OCI-LY1 (cell line): Measurements from ENCODE around the gene CFAP251.

Experiments
- H2AFZ ChIP-seq: fragments of 200-600 bp; sonication (generic), shearing (Covaris generic); 2 replicates; pipeline ENCODE4 v1.6.0; 2014; ENCODE audit warnings: antibody characterized with exemption, mild to moderate bottlenecking, low read length
- H3F3A ChIP-seq: fragments of 200-600 bp; sonication (generic), shearing (Covaris generic); 2 replicates; pipeline ENCODE4 v1.6.0; 2014; ENCODE audit warnings: mild to moderate bottlenecking, antibody characterized with exemption, low read length, moderate library complexity; ENCODE audit not compliant: insufficient read depth
- H3K27ac ChIP-seq: fragments of 200-600 bp; sonication (generic); 2 replicates; pipeline ENCODE4 v1.5.1; 2014; ENCODE audit warnings: low read length, mixed run types, mild to moderate bottlenecking, low read depth; ENCODE audit not compliant: poor library complexity, severe bottlenecking
- H3K27me3 ChIP-seq: fragments of 200-600 bp; sonication (generic); 2 replicates; pipeline ENCODE4 v1.6.0; 2014; ENCODE audit warnings: antibody characterized with exemption, mild to moderate bottlenecking, low read length, moderate library complexity; ENCODE audit not compliant: insufficient read depth
- H3K36me3 ChIP-seq: fragments of 200-600 bp; sonication (generic); 2 replicates; pipeline ENCODE4 v1.6.1; 2014; ENCODE audit warnings: mild to moderate bottlenecking, antibody characterized with exemption, low read length, moderate library complexity, mixed read lengths; ENCODE audit not compliant: insufficient read depth
- H3K4me1 ChIP-seq: fragments of 200-600 bp; sonication (generic); 2 replicates; pipeline ENCODE4 v1.5.1; 2014; ENCODE audit warnings: mild to moderate bottlenecking, low read length, moderate library complexity; ENCODE audit not compliant: insufficient read depth, severe bottlenecking
- H3K4me2 ChIP-seq: fragments of 200-600 bp; sonication (generic), shearing (Covaris generic); 2 replicates; pipeline ENCODE4 v1.6.1; 2014; ENCODE audit warnings: low read length
- H3K4me3 ChIP-seq: fragments of 200-600 bp; sonication (generic); 2 replicates; pipeline ENCODE4 v1.5.1; 2014; ENCODE audit warnings: low read length, low read depth, mild to moderate bottlenecking, mixed read lengths; ENCODE audit not compliant: poor library complexity, severe bottlenecking
- H3K79me2 ChIP-seq: fragments of 200-600 bp; shearing (Covaris generic); 2 replicates; pipeline ENCODE4 v1.6.1; 2016; ENCODE audit warnings: mixed run types, low read length, mixed read lengths; ENCODE audit not compliant: insufficient read depth
- H3K9ac ChIP-seq: fragments of 200-600 bp; sonication (generic), shearing (Covaris generic); 2 replicates; pipeline ENCODE4 v1.6.1; 2014; ENCODE audit warnings: mild to moderate bottlenecking, low read length, mixed read lengths
- H3K9me2 ChIP-seq: fragments of 200-600 bp; sonication (generic), shearing (Covaris generic); 2 replicates; pipeline ENCODE4 v1.6.1; 2014; ENCODE audit warnings: low read depth, mild to moderate bottlenecking, low read length, mixed read lengths
- H3K9me3 ChIP-seq: fragments of 200-600 bp; shearing (Covaris generic); 2 replicates; pipeline ENCODE4 v1.6.1; 2014; ENCODE audit warnings: low read length, mixed read lengths
- H4K20me1 ChIP-seq: fragments of 200-600 bp; sonication (generic), shearing (Covaris generic); 2 replicates; pipeline ENCODE4 v1.6.0; 2016; ENCODE audit warnings: mild to moderate bottlenecking, low read length; ENCODE audit not compliant: insufficient read depth
- EZH2 ChIP-seq: fragments of 200-600 bp; sonication (generic), shearing (Covaris generic); IDR thresholded peaks from 2 replicates; pipeline ENCODE4 v1.8.0; 2017; ENCODE audit warnings: borderline replicate concordance, mixed run types, mild to moderate bottlenecking, antibody characterized with exemption, low read length, moderate library complexity, mixed read lengths
- TF ChIP-seq, protein P1 (sequence below): fragments of 200-600 bp; sonication (generic), shearing (Covaris generic); IDR thresholded peaks from 2 replicates; pipeline ENCODE4 v1.5.1; 2017; ENCODE audit warnings: mild to moderate bottlenecking, antibody characterized with exemption, low read length, moderate library complexity, mixed read lengths

Gene CFAP251

DNA sequence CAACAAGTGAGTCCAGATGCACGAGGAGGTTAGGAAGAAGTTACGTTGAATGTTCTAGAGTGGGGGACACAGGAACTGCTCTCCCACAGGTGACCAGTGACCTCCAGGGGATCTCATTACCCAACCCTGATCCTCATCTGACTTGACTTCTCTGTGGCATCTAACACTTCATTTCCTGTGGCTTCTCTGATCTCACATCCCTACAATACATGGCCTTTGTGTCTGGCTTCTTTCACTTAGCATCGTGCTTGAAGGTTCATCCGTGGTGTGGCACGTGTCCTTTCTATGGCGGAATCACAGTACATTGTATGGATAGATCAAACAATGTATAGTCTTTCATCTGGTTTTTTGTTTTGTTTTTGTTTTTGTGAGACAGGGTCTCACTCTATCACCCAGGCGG lies 19.3 kb downstream of the CFAP251 start:
- no peaks in the 10 kb centered on the region for H3K9me2 ChIP-seq
- no peak overlapping the region for H3K27ac ChIP-seq
- H3K36me3 ChIP-seq: 0 out of 2 replicates have a peak, but pooled peaks cover 13% of the 10 kb centered on the region
- no peaks in the 10 kb centered on the region for H3K79me2 ChIP-seq
- TF ChIP-seq, protein P1, sequence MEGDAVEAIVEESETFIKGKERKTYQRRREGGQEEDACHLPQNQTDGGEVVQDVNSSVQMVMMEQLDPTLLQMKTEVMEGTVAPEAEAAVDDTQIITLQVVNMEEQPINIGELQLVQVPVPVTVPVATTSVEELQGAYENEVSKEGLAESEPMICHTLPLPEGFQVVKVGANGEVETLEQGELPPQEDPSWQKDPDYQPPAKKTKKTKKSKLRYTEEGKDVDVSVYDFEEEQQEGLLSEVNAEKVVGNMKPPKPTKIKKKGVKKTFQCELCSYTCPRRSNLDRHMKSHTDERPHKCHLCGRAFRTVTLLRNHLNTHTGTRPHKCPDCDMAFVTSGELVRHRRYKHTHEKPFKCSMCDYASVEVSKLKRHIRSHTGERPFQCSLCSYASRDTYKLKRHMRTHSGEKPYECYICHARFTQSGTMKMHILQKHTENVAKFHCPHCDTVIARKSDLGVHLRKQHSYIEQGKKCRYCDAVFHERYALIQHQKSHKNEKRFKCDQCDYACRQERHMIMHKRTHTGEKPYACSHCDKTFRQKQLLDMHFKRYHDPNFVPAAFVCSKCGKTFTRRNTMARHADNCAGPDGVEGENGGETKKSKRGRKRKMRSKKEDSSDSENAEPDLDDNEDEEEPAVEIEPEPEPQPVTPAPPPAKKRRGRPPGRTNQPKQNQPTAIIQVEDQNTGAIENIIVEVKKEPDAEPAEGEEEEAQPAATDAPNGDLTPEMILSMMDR: no peak
- TF ChIP-seq EZH2: no peak
- no peak overlapping the region for H3K4me2 ChIP-seq
- no peaks in the 10 kb centered on the region for H3K27me3 ChIP-seq
- H3K4me1 ChIP-seq: peaks cover 7% of the 10 kb centered on the region
- H3K4me3 ChIP-seq: no peak overlapping the region
- no peaks in the 10 kb centered on the region for H3F3A ChIP-seq
- no peaks in the 10 kb centered on the region for H3K9me3 ChIP-seq
- H3K9ac ChIP-seq: no peak overlapping the region
- no peaks in the 10 kb centered on the region for H4K20me1 ChIP-seq
- no peak overlapping the region for H2AFZ ChIP-seq

DNA sequence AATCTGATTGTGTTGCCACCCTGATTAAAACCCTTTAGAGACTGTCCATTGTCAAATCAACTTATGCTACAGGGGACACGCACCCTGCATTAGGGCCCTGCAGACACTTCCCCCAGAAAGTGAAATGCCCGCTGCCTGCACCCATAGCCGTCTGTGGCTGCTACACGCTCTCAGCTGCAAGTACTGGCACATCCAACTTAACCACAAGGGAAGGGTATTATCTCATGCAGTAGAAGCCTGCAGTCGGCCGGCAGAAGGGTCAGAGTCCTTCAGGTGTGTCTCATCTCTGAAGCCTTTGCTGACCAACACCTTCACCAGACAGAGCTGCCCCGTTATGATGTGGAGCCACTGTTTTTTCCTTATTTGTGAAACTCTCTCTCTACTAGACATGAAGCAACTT lies 20.8 kb downstream of the CFAP251 start:
- Histone ChIP-seq H3K4me2 (no peak overlapping the region; the same call in 1 of the 2 replicates), H2AFZ (no peak overlapping the region), H3K4me1 (peaks cover 7% of the 10 kb centered on the region), H3K79me2 (no peaks in the 10 kb centered on the region), H3K27ac (no peak overlapping the region), H4K20me1 (no peaks in the 10 kb centered on the region), H3K9ac (no peak overlapping the region), H3K27me3 (no peaks in the 10 kb centered on the region), H3K9me3 (no peaks in the 10 kb centered on the region), H3K9me2 (no peaks in the 10 kb centered on the region), H3K4me3 (no peak overlapping the region), H3F3A (no peaks in the 10 kb centered on the region), H3K36me3 (peaks cover 17% of the 10 kb centered on the region; the same call in 1 of the 2 replicates)
- TF ChIP-seq, protein P1: no peak
- TF ChIP-seq EZH2: no peak

DNA sequence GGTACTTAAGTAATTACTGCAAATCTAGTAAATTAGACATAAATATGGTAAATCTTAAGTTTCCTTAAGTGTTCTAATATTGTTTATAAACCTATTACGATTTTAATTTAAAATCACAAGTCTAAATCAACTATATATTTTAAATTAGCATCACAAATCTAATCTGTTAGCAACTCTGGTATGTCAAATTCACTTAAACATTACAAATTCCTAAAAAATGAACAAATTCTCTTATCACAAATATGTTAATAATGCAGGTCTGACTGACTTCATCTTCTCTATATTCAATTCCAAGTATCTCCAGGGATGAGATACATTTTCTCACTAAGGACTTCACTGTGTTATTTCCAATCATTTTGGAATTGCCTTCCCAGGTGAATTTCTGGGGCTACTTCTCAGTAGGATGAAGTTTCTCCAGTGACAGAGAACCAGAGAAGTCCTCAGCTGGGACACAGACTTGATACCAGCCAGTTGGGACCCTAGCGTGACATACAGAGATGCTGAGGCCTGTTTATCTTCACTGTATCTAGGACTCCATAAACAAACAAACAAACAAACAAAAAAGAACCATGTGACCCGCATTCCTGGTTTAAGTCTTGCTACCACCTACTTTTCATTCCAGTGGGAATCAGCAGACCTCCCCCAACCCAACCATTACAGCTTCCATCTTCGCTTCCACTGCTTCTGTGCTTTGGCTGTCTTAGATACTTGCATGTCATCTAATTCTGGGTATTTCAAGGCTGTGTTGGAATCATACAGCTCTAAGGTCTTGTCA lies 21.8 kb downstream of the CFAP251 start:
- H3K4me3 ChIP-seq: no peak overlapping the region
- no peak overlapping the region for H3K27ac ChIP-seq
- H3K36me3 ChIP-seq: peaks cover 20% of the 10 kb centered on the region; the same call in 1 of the 2 replicates
- H3K4me2 ChIP-seq: no peak overlapping the region
- H3K9me3 ChIP-seq: no peaks in the 10 kb centered on the region
- no peaks in the 10 kb centered on the region for H4K20me1 ChIP-seq
- no peaks in the 10 kb centered on the region for H3F3A ChIP-seq
- no peak overlapping the region for H3K9ac ChIP-seq
- H3K79me2 ChIP-seq: no peaks in the 10 kb centered on the region
- TF ChIP-seq EZH2: no peak
- TF ChIP-seq, protein P1: no peak
- H3K4me1 ChIP-seq: peaks cover 7% of the 10 kb centered on the region
- H3K27me3 ChIP-seq: no peaks in the 10 kb centered on the region
- H2AFZ ChIP-seq: no peak overlapping the region
- H3K9me2 ChIP-seq: no peaks in the 10 kb centered on the region
